ENCODE results near the gene CA14. TPM values are rescaled to one million over a fixed set of nuclear protein-coding genes. Genes with fewer than 3 reads are reported as not detected.
A peak's percentile ranks its signal among the peaks of the same experiment; 100 is the strongest.

CA14 gene
- total RNA-seq, 4 donors from 2014 or later: 0.22 to 2.3 TPM; not detected in 2

GRCh38 chr1:150263549-150263948 is 6.0 kb downstream of the CA14 start:
- Histone ChIP-seq H3K9me3 (no peaks in the 10 kb centered on the region), H3K4me3 (no peak overlapping the region), H3K27me3 (peaks cover 0 to 5% of the 10 kb centered on the region in 2 donors), H3K4me1 (peaks cover 0 to 33% (median 15%) of the 10 kb centered on the region in 4 donors), H3K27ac (no peak overlapping the region), H3K36me3 (peaks cover 0 to 35% (median 18%) of the 10 kb centered on the region in 3 donors)
- WGBS, 2 donors: 76 to 77% methylated on average over 6 of the region's 6 CpGs
- TF ChIP-seq EP300 (IDR thresholded peaks at IDR 0.05) (no peak), CTCF (IDR thresholded peaks at IDR 0.05) (no peak), POLR2A (IDR thresholded peaks at IDR 0.05) (no peak)
- DNase-seq (ENCODE audit: low spot score in 2 of 2): no peak

DNA sequence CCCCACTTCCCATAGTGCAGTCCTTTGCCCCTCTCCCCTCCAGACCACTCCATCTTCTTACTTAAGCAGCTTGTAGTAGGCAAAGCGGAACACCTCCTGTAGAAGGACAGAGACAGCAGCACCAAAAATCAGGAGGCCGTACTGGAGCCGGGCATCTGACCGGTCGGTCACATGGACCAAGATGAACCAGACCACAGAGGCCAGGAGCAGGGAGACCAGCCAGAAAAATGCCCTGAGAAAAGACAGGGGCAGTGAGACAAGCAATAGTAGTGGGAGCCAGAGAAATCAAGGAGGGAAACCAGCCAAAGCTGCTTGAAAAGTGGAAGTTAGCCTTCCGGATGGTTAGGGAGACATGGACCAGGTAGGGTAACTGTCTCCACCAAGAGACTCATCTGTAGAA is 10.3 kb downstream of the CA14 start:
- H3K4me3 ChIP-seq: peak overlapping the region; percentile 59 to 99 (median 84)
- H3K9me3 ChIP-seq: no peaks in the 10 kb centered on the region
- peak overlapping the region; percentile 76 to 99 (median 91) for H3K27ac ChIP-seq
- WGBS, 2 donors: 19 to 31% methylated on average over 6 of the region's 6 CpGs
- TF ChIP-seq CTCF (IDR thresholded peaks at IDR 0.05) (no peak), POLR2A (IDR thresholded peaks at IDR 0.05) (no peak), EP300 (IDR thresholded peaks at IDR 0.05) (no peak)
- H3K36me3 ChIP-seq: peaks cover 0 to 35% (median 18%) of the 10 kb centered on the region in 3 donors
- no peaks in the 10 kb centered on the region for H3K27me3 ChIP-seq
- DNase-seq (ENCODE audit: low spot score in 2 of 2): no peak
- H3K4me1 ChIP-seq: peaks cover 0 to 35% (median 13%) of the 10 kb centered on the region in 4 donors

DNA sequence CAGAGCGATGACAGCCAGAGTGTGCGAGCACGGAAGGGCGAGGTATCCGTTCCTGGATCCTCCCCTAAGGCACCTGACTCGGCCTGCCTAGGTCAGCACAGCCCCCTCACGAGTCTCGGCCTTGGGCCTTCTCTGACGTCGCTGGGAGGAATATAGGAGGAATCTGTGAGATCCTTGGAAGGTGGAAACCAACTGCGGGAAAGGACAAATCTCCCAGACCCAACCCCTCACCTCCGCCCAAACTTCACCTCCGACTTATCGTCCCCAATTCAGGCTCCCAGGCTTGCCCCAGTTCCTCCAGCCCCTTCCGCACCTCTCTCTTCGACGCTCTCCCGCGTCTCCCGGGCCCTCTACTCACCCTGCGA is 10.7 kb downstream of the CA14 start:
- WGBS, 2 donors: 0 to 1% methylated on average over 19 to 21 of the region's 21 CpGs
- H3K4me3 ChIP-seq: peak overlapping the region; percentile 59 to 99 (median 84)
- DNase-seq (ENCODE audit: low spot score in 2 of 2): no peak
- TF ChIP-seq CTCF (IDR thresholded peaks at IDR 0.05): no peak
- TF ChIP-seq EP300 (IDR thresholded peaks at IDR 0.05): no peak
- no peak for TF ChIP-seq POLR2A (IDR thresholded peaks at IDR 0.05)
- no peaks in the 10 kb centered on the region for H3K9me3 ChIP-seq
- peaks cover 0 to 39% (median 15%) of the 10 kb centered on the region in 4 donors for H3K4me1 ChIP-seq
- H3K36me3 ChIP-seq: peaks cover 0 to 35% (median 18%) of the 10 kb centered on the region in 3 donors
- H3K27ac ChIP-seq: peak overlapping the region; percentile 76 to 99 (median 91)
- no peaks in the 10 kb centered on the region for H3K27me3 ChIP-seq

GRCh38 chr1:150268705-150269403 is 11.3 kb downstream of the CA14 start, which contains the start of gene APH1A:
Gene APH1A, minus strand, starts transcription at chr1:150269016. Its CDS starts 206 bp downstream, at chr1:150268810.
- H3K9me3 ChIP-seq: no peaks in the 10 kb centered on the region
- H3K27ac ChIP-seq: peak within 1 kb of the TSS; percentile 76 to 99 (median 91)
- peaks cover 0 to 35% (median 18%) of the 10 kb centered on the region in 3 donors for H3K36me3 ChIP-seq
- peaks cover 0 to 45% (median 17%) of the 10 kb centered on the region in 4 donors for H3K4me1 ChIP-seq
- peak; percentile 92 to 94 for DNase-seq (ENCODE audit: low spot score in 2 of 2)
- TF ChIP-seq POLR2A (IDR thresholded peaks at IDR 0.05) (peak; percentile 46 to 65), CTCF (IDR thresholded peaks at IDR 0.05) (peak in 2 of 5 experiments; percentile 10 to 25), EP300 (IDR thresholded peaks at IDR 0.05) (peak; percentile 85 to 90)
- H3K4me3 ChIP-seq: peak within 1 kb of the TSS; percentile 59 to 99 (median 84)
- H3K27me3 ChIP-seq: no peaks in the 10 kb centered on the region
- WGBS, 2 donors: 1 to 3% methylated on average over 24 to 48 of the region's 49 CpGs

GRCh38 chr1:150269451-150269850 is 11.9 kb downstream of the CA14 start:
- Histone ChIP-seq H3K4me3 (peak overlapping the region; percentile 59 to 99 (median 84)), H3K9me3 (no peaks in the 10 kb centered on the region), H3K27ac (peak overlapping the region; percentile 76 to 99 (median 91)), H3K36me3 (peaks cover 0 to 29% (median 18%) of the 10 kb centered on the region in 3 donors), H3K27me3 (no peaks in the 10 kb centered on the region), H3K4me1 (peaks cover 0 to 46% (median 19%) of the 10 kb centered on the region in 4 donors)
- DNase-seq (ENCODE audit: low spot score in 2 of 2): no peak
- TF ChIP-seq POLR2A (IDR thresholded peaks at IDR 0.05): no peak
- TF ChIP-seq CTCF (IDR thresholded peaks at IDR 0.05): no peak
- TF ChIP-seq EP300 (IDR thresholded peaks at IDR 0.05): no peak
- 26 to 29% methylated on average over 10 of the region's 10 CpGs for WGBS, 2 donors
